Measurements from ENCODE around the gene DPH1.

DNA sequence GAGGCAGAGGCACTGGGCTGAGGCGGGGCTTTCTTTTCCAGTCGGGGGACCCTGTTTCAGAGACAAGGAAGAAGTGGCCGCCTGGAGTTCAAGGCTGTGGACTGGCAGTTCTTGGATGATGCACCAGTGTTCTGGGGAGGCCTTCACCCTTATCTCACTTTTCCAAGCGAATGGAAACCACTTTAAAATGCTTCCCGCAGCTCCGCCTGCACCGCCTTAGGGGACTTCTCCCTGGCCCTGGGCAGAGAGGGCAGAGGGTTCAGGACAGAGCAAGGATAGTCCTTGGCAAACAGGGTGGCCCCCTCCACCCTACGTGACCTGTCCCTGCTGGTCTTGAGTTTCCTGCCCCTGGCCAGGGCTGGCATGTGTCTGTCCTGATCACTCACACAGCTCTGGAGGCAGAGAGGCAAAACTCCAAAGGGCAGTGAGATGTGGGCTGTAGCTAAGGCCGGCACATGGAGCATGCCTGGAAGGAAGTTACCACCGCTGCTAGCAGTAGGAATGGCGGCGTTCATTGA, 25.5 kb upstream of the DPH1 start:
- TF ChIP-seq BACH2 (CRISPR knock-in tag; IDR thresholded peaks at IDR 0.05; ENCODE audit: borderline replicate concordance) (no peak), RARB (CRISPR knock-in tag; IDR thresholded peaks at IDR 0.05) (no peak), CSDC2 (CRISPR knock-in tag; IDR thresholded peaks at IDR 0.05) (no peak)
